T-cell (primary cell): ENCODE data around the gene GLMN. TPM values are rescaled to one million over a fixed set of nuclear protein-coding genes. Genes with fewer than 3 reads are reported as not detected.
"Not testable (repeated sequence)": the region's sequence is repeated elsewhere in the genome, so short reads cannot be mapped to it uniquely, and the experiment has no call there.

Experiments
- ATAC-seq, 4 experiments: fragments of 200-7000 bp in 3 of 4; fragments of 150-1000 bp in 1 of 4; cut with Tn5 transposase; replicated peaks in 1 of 4; 1 replicate in 3 of 4; 2 replicates in 1 of 4; pipeline ENCODE4 v1.10.0; 2021; ENCODE audit warnings: moderate library complexity in 3 of 4, mild to moderate bottlenecking in 2 of 4, moderate number of reproducible peaks in 1 of 4
- CTCF ChIA-PET, 2 donors: fragments of 300-600 bp; sonication (Branson Sonifier 250); formaldehyde crosslinking; loops; one replicate each; lab custom pipeline; 2022; ENCODE audit warnings: antibody characterized with exemption in 2 of 2; lab: Charles Lee
- POLR2A ChIA-PET, 2 donors: fragments of 300-600 bp; sonication (Branson Sonifier 250); formaldehyde crosslinking; loops; one replicate each; lab custom pipeline; 2022; ENCODE audit warnings: antibody characterized with exemption in 2 of 2; lab: Charles Lee
- DNase-seq, 35 experiments: peaks; one replicate each; pipeline versions ENCODE4 v3.0.0 to v3.0.0-alpha.2; 2013 to 2023
- H3K27ac ChIP-seq: one replicate; pipeline ENCODE4 v1.5.1; 2013; ENCODE audit warnings: low read length
- H3K27me3 ChIP-seq, 2 experiments: replicated peaks in 1 of 2; 1 replicate in 1 of 2; 2 replicates in 1 of 2; pipeline versions ENCODE4 v1.6.1 to v1.7.0; 2013; ENCODE audit warnings: low read length in 1 of 2, mixed read lengths in 1 of 2; ENCODE audit not compliant: control insufficient read depth in 2 of 2, insufficient read depth in 2 of 2; ENCODE audit errors: extremely low read depth in 1 of 2
- H3K36me3 ChIP-seq, 2 donors: 1 replicate in 1 of 2; 2 replicates in 1 of 2; pipeline versions ENCODE4 v1.6.1 to v1.7.0; 2013; ENCODE audit warnings: low read length in 1 of 2; ENCODE audit not compliant: control insufficient read depth in 2 of 2, insufficient read depth in 1 of 2; ENCODE audit errors: extremely low read depth in 1 of 2
- H3K4me1 ChIP-seq, 2 experiments: 1 replicate in 1 of 2; 2 replicates in 1 of 2; pipeline versions ENCODE4 v1.6.1 to v1.7.0; 2013; ENCODE audit warnings: low read length in 2 of 2, mixed read lengths in 1 of 2; ENCODE audit not compliant: insufficient read depth in 2 of 2, control insufficient read depth in 1 of 2; ENCODE audit errors: extremely low read depth in 1 of 2
- H3K4me3 ChIP-seq, 2 donors: 1 replicate in 1 of 2; 2 replicates in 1 of 2; pipeline versions ENCODE4 v1.5.1 to v1.7.0; 2013; ENCODE audit warnings: mild to moderate bottlenecking in 2 of 2, low read length in 1 of 2, moderate library complexity in 1 of 2; ENCODE audit not compliant: control insufficient read depth in 1 of 2; ENCODE audit errors: extremely low read depth in 1 of 2
- H3K9me3 ChIP-seq: 2 replicates; pipeline ENCODE4 v1.7.0; 2013
- H3K27ac Mint-ChIP-seq, 2 donors: one replicate each; pipeline ENCODE4 v1.8.0; 2020 to 2021; ENCODE audit warnings: mild to moderate bottlenecking in 2 of 2, mixed read lengths in 2 of 2
- H3K27me3 Mint-ChIP-seq, 2 donors: one replicate each; pipeline ENCODE4 v1.8.0; 2021 to 2022; ENCODE audit warnings: mixed read lengths in 2 of 2
- H3K36me3 Mint-ChIP-seq: one replicate; pipeline ENCODE4 v1.8.0; 2021; ENCODE audit warnings: mixed read lengths
- H3K4me1 Mint-ChIP-seq, 3 donors: one replicate each; pipeline ENCODE4 v1.8.0; 2020 to 2022; ENCODE audit warnings: mixed read lengths in 3 of 3, mild to moderate bottlenecking in 1 of 3
- H3K4me3 Mint-ChIP-seq, 3 donors: one replicate each; pipeline ENCODE4 v1.8.0; 2020 to 2022; ENCODE audit warnings: mild to moderate bottlenecking in 3 of 3, mixed read lengths in 3 of 3, moderate library complexity in 3 of 3
- H3K9me3 Mint-ChIP-seq, 3 donors: one replicate each; pipeline ENCODE4 v1.8.0; 2020 to 2022; ENCODE audit warnings: mixed read lengths in 3 of 3
- WGBS: methylation state at CpG from one replicate; pipeline ENCODE4 v1.1.5; 2013; ENCODE audit warnings: missing lambda C conversion rate; ENCODE audit not compliant: insufficient coverage; 5-methylcytosine and 5-hydroxymethylcytosine counted together
- total RNA-seq, 35 experiments: library from RNA in 6 of 35; stranded (reverse) in 6 of 35; fragments of 120-200 nt in 1 of 35; gene quantifications; one replicate each; pipeline versions ENCODE4 v1.2.1 to v1.2.4 and lab custom pipeline; 2013 to 2026

The GLMN gene
- total RNA-seq, 5 donors from 2014 or later (not counting 1 experiment from before 2014, with no cell fraction given), result 9.8 to 15.0 (median 11.1) TPM

GRCh38 chr1:92306020-92306419, 7.2 kb upstream of the GLMN start:
- Histone ChIP-seq H3K4me1 (no peaks in the 10 kb centered on the region), H3K27me3 (no peaks in the 10 kb centered on the region), H3K27ac (no peak overlapping the region), H3K9me3 (no peaks in the 10 kb centered on the region), H3K4me3 (no peak overlapping the region), H3K36me3 (peaks cover 0 to 29% of the 10 kb centered on the region in 2 donors)
- Mint-ChIP-seq H3K27me3 (no peaks in the 10 kb centered on the region), H3K36me3 (peaks cover 25% of the 10 kb centered on the region), H3K27ac (no peak overlapping the region), H3K9me3 (no peaks in the 10 kb centered on the region), H3K4me3 (no peak overlapping the region), H3K4me1 (peaks cover 6 to 18% (median 12%) of the 10 kb centered on the region in 3 donors)
- ATAC-seq (no peak), DNase-seq (no peak)
- CTCF ChIA-PET, result interaction anchor here in 1 of 2 donors (1.2 to 1.6 kb wide), 2 partner anchors 12 to 13 kb away, joined by 3 to 5 read pairs; no protein-coding TSS in a partner anchor
- POLR2A ChIA-PET, result interaction anchor here in 1 of 2 donors (1.1 kb wide), 1 partner anchor 10 kb away, joined by 3 read pairs; no protein-coding TSS in a partner anchor

GRCh38 chr1:92301021-92301420, 2.2 kb upstream of the GLMN start:
- peaks cover 29 to 39% (median 38%) of the 10 kb centered on the region in 3 donors for H3K4me1 Mint-ChIP-seq
- no peak overlapping the region for H3K27ac Mint-ChIP-seq
- Histone ChIP-seq H3K4me1 (peaks cover 7 to 21% of the 10 kb centered on the region in 2 experiments), H3K36me3 (peaks cover 0 to 18% of the 10 kb centered on the region in 2 donors), H3K27me3 (no peaks in the 10 kb centered on the region), H3K9me3 (no peaks in the 10 kb centered on the region), H3K27ac (no peak overlapping the region), H3K4me3 (no peak overlapping the region)
- no peaks in the 10 kb centered on the region for H3K27me3 Mint-ChIP-seq
- WGBS, result 100% methylated on average over 1 of the region's 5 CpGs
- DNase-seq (no peak), ATAC-seq (no peak)
- peaks cover 22% of the 10 kb centered on the region for H3K36me3 Mint-ChIP-seq
- no peak overlapping the region for H3K4me3 Mint-ChIP-seq
- CTCF ChIA-PET, result interaction anchor here in 1 of 2 donors (0.7 to 1.8 kb wide), 6 partner anchors 9 to 531 kb away, joined by 3 to 8 read pairs (median 4); partner anchors contain the start of gene RPL5
- no peaks in the 10 kb centered on the region for H3K9me3 Mint-ChIP-seq
- POLR2A ChIA-PET, result interaction anchor here (0.6 kb wide), 3 partner anchors 13 to 284 kb away, joined by 3 read pairs; no protein-coding TSS in a partner anchor

GRCh38 chr1:92299477-92300150, 827 bp upstream of the GLMN start:
- H3K4me1 Mint-ChIP-seq, result peaks cover 39 to 47% (median 44%) of the 10 kb centered on the region in 3 donors
- DNase-seq, result no peak
- no peaks in the 10 kb centered on the region for H3K27me3 Mint-ChIP-seq
- H3K9me3 ChIP-seq, result no peaks in the 10 kb centered on the region
- no peak for ATAC-seq
- H3K36me3 ChIP-seq, result peaks cover 0 to 12% of the 10 kb centered on the region in 2 donors
- H3K4me3 ChIP-seq, result peak overlapping the region; percentile 74 to 96
- peaks cover 7 to 21% of the 10 kb centered on the region in 2 experiments for H3K4me1 ChIP-seq
- peak overlapping the region; percentile 91 to 98 (median 96) for H3K4me3 Mint-ChIP-seq
- peaks cover 24% of the 10 kb centered on the region for H3K36me3 Mint-ChIP-seq
- no peaks in the 10 kb centered on the region for H3K9me3 Mint-ChIP-seq
- H3K27me3 ChIP-seq, result no peaks in the 10 kb centered on the region
- ChIA-PET POLR2A (no interaction called here), CTCF (interaction anchor here (0.5 to 1.8 kb wide), 4 partner anchors 11 to 663 kb away, joined by 3 to 8 read pairs (median 4); no protein-coding TSS in a partner anchor)
- H3K27ac Mint-ChIP-seq, result peak overlapping the region; percentile 92 to 93
- peak overlapping the region; percentile 84 for H3K27ac ChIP-seq
- 0% methylated on average over 1 of the region's 11 CpGs for WGBS

GRCh38 chr1:92298213-92298572, 594 bp downstream of the GLMN start:
- Histone ChIP-seq H3K4me3 (peak overlapping the region; percentile 74 to 96), H3K36me3 (peaks cover 2 to 11% of the 10 kb centered on the region in 2 donors), H3K27ac (peak overlapping the region; percentile 84), H3K4me1 (peaks cover 7 to 21% of the 10 kb centered on the region in 2 experiments), H3K27me3 (no peaks in the 10 kb centered on the region), H3K9me3 (no peaks in the 10 kb centered on the region)
- ChIA-PET POLR2A (interaction anchor here (0.5 to 0.7 kb wide), 2 partner anchors 117 to 1284 kb away, joined by 3 to 4 read pairs; no protein-coding TSS in a partner anchor), CTCF (interaction anchor here (0.6 to 1.0 kb wide), 5 partner anchors 10 to 603 kb away, joined by 3 to 6 read pairs (median 4); no protein-coding TSS in a partner anchor)
- peaks cover 26% of the 10 kb centered on the region for H3K36me3 Mint-ChIP-seq
- H3K4me3 Mint-ChIP-seq, result peak overlapping the region; percentile 91 to 98 (median 96)
- H3K4me1 Mint-ChIP-seq, result peaks cover 43 to 50% (median 50%) of the 10 kb centered on the region in 3 donors
- ATAC-seq (peak in 1 of 4 experiments; percentile 3), DNase-seq (no peak)
- H3K27ac Mint-ChIP-seq, result peak overlapping the region; percentile 92 to 93
- H3K9me3 Mint-ChIP-seq, result no peaks in the 10 kb centered on the region
- WGBS, result no CpG with 5 or more reads among the region's 3 CpGs
- H3K27me3 Mint-ChIP-seq, result no peaks in the 10 kb centered on the region

- Histone ChIP-seq H3K4me3 (no peak overlapping the region), H3K9me3 (no peaks in the 10 kb centered on the region), H3K4me1 (no peaks in the 10 kb centered on the region), H3K27me3 (no peaks in the 10 kb centered on the region), H3K27ac (no peak overlapping the region), H3K36me3 (peaks cover 6 to 30% of the 10 kb centered on the region in 2 donors)
- peak in 1 of 35 experiments; percentile 51 for DNase-seq
- Mint-ChIP-seq H3K4me1 (peaks cover 24 to 32% (median 25%) of the 10 kb centered on the region in 3 donors), H3K9me3 (no peaks in the 10 kb centered on the region), H3K4me3 (no peak overlapping the region), H3K27ac (no peak overlapping the region), H3K36me3 (peaks cover 50% of the 10 kb centered on the region), H3K27me3 (no peaks in the 10 kb centered on the region)
- ChIA-PET POLR2A (interaction anchor here in 1 of 2 donors (0.6 to 1.0 kb wide), 2 partner anchors 10 to 295 kb away, joined by 3 read pairs; no protein-coding TSS in a partner anchor), CTCF (interaction anchor here (0.5 to 2.1 kb wide), 19 partner anchors 9 to 1126 kb away, joined by 3 to 27 read pairs (median 4); partner anchors contain the start of gene GFI1 (in 1 of the 2))
- no CpG with 5 or more reads among the region's 3 CpGs for WGBS
- no peak for ATAC-seq
Observed at GRCh38 chr1:92291372-92291999, 7.3 kb downstream of the GLMN start.

- CTCF ChIA-PET, result not testable (repeated sequence)
- H3K36me3 Mint-ChIP-seq, result peaks cover 88% of the 10 kb centered on the region
- no CpG with 5 or more reads among the region's 2 CpGs for WGBS
Observed at GRCh38 chr1:92281411-92281810, 17.4 kb downstream of the GLMN start.

More at GRCh38 chr1:92281411-92281810, 17.4 kb downstream of the GLMN start:
- H3K27ac ChIP-seq, ATAC-seq, H3K4me3 Mint-ChIP-seq, H3K27me3 ChIP-seq, H3K27me3 Mint-ChIP-seq, H3K27ac Mint-ChIP-seq, H3K4me3 ChIP-seq, DNase-seq, H3K9me3 ChIP-seq, H3K9me3 Mint-ChIP-seq, H3K4me1 ChIP-seq: not testable (repeated sequence)
- peaks cover 0 to 26% of the 10 kb centered on the region in 2 donors for H3K36me3 ChIP-seq
- POLR2A ChIA-PET, result interaction anchor here in 1 of 2 donors (0.5 to 0.6 kb wide), 2 partner anchors 10 to 14 kb away, joined by 3 to 5 read pairs; no protein-coding TSS in a partner anchor
- peaks cover 24 to 25% (median 24%) of the 10 kb centered on the region in 3 donors for H3K4me1 Mint-ChIP-seq
